Kidney tubule cell (primary cell): ENCODE data around the gene CCDC3.
"Not testable (repeated sequence)": the region's sequence is repeated elsewhere in the genome, so short reads cannot be mapped to it uniquely, and the experiment has no call there.

Experiments used
- DNase-seq: peaks from one replicate; pipeline ENCODE4 v3.0.0-alpha.2; 2018; ENCODE audit warnings: low spot score

The CCDC3 gene

DNA sequence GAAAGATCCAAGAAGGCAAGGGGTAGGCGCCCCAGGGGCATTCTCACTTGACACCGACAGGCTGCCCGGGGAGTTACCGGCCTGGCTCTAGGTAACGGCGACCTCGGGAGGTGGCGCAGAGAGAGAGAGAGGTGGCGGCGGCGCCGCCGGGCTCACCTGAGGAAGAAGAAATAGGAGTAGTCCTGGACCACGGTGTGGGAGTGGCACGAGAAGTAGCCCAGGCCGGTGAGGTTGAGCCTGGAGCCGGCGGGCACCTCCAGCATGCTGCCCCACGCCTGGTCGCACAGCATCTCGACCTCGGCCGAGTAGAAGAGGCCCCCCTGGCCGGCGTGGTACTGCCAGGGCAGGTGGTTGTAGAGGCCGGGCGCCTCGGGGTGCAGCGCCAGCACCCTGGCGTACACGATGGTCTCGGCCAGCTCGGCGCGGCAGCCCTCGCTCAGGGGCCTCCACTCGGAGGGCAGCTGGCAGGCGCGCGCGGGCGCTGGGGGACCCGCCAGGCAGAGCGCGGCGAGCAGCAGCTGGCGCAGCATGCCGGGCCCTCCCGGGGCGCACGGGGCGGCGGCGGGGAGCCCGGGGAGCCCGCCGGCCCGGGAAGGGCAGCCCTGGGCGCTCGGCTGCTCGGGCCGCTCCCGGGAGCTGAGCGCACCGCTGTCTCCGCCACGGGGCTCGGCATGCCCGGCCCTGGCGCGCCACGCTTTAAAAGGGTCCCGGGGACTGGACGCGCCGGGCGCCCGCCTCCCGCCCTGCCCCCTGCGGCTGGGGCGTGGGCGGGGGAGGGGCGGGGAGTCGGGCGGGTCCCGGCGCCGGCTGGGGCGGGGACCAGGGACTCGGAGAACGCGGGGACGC lies at the start of gene CCDC3:
TSS of gene CCDC3 (minus strand) at position 673 of the 846 bp plus-strand sequence. CDS start at position 530, 143 bp downstream.
- no peak for DNase-seq

GRCh38 chr10:13051126-13051694 lies 49.7 kb upstream of the CCDC3 start:
- no peak for DNase-seq

DNA sequence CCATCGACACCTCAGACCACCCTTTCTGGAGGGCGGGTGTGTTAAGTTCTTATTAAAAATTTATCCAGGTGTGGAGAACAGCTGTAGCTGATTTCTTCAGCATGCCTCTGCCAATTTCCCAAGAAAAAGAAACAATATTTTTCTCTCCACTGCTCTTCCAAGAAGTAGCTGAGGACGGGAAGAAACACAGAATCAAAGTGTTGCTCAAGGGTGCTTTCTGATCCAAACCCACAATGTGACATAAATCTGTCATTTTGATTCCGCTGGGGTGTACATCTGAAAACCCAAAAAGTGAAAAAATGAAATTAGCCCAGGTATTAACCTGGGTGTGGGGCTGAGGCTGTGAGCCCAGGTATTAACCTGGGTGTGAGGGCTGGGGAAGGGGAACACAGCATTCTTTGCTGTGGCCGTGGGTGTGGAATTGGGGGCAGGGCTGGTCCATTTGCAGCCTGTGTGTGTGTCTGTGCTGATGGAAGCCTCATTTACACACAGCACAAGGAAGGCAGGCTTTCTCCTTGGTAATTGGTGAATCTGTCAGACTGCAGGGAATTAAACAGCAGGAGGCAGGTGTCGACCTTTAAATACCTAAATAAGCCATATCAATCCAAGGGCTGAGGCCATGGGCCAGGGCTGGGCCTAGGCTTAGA lies 48.4 kb upstream of the CCDC3 start:
- DNase-seq: no peak

DNA sequence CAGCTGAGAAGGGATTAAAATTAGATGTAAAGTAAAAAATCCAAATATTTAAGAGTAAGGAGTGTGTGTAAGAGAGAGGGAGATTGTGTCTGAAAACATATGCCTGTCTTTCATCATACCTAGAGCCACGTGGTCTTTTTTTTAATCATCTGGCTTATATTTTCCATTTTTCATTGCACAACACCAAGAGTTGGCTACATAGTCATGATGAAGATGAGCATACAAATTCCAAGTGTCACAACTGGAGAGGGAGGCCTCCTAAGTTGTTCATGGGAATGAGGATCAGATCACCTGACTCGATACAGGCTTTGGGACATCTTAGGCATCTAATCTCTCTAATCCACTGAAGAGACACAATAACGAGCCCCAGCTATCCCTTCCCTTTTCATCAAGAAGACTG lies 47.2 kb upstream of the CCDC3 start:
- DNase-seq: no peak

DNA sequence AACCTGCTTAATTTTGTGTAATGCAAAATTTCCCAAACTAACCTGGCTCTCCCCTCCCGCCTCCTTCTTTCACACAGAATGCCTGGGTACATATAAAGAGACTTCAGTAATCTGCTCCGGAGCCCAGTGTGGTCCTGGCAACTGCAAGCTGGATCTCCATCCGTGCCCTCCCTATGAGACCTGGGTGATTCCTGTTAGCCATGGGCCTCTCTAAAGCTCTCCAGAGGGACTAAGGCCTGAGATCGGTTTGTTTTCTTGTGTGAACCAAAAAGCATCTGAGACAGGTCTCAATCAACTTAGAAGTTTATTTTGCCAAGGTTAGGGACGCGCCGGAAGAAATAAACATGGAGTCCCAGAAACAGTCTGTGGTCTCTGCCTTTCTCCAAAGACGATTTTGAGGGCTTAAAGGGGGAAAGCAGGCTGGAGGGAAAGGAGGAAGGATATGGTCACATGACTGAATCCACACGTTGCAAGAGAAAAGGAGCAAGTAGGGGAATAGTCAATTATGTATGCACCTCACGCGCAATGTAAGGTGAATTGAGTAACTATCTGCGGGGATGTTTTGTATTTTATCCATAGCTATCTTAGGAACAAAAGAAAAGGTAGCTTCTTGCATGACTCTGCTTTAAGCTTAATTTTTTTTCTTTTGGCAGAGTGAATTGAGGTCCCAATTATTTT lies 46.2 kb upstream of the CCDC3 start:
- no peak for DNase-seq

DNA sequence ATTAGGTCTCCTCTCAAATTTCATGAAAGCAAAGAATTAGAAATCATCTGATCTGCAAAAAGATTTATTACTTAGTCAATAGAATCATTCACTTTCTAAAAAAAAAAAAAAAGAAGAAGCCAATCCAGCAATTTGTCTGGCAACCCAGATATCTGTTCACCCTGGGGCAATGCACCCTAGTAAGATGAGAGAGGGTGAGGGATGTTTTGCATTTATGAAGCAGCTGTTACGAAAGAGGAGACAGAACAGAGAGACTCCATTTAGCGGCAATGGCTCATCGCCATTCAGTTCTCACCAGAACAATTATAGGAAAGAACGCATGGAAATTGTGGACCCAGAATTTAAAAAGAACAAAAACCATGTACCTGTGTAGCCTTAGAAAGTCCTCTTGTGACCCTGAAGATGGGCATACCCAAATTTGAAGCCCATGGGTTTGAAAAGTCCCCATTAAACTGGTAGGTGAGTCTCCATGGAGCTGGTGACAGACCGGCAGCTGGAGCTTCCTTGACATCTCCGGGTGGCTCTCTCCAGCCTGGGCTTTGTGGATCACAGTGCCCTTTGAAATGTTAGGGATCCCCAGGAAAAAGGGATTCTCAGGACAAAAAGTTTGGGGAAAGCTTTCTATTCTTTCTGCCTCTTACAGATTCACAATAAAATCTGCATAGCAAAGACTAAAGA lies 45.5 kb upstream of the CCDC3 start:
- no peak for DNase-seq

DNA sequence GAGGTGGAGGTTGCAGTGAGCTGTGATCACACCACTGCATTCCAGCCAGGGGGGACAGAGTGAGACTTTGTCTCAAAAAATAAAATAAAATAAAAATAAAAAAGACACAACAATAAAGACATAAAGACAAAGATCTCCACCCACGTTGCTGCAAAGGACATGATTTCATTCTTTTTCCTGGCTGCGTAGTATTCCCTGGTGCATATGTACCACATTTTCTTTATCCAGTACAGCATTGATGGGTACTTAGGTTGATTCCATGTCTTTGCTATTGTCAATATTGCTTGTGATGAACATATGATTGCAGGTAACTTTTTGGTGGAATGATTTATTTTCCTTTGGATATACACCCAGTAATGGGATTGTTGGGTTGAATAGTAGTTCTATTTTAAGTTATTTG lies 42.0 kb upstream of the CCDC3 start:
- no peak for DNase-seq

GRCh38 chr10:13039761-13040160 lies 38.2 kb upstream of the CCDC3 start:
- DNase-seq: no peak

DNA sequence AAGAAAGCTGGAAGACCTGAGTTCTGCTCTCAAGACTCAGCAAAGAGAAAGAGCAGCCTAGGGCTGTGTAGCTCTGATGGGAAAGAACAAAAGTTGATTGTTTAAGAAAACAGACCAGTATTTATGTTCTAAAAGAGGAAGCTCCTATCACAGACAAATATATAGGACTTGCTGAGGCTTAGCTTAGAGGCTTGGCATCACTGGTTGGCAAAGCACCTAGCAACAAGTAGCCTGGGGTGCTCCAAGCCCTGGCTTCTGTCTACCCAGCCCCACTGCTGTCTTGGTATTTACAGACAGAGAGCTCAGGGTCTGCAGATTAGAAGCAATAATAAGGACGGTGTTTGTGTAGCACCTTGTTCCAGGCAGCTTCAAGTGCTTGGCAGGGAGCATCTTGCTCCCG lies 36.9 kb upstream of the CCDC3 start:
- no peak for DNase-seq

- no peak for DNase-seq
These were observed 36.3 kb upstream of the CCDC3 start for GRCh38 chr10:13037832-13038231.

DNA sequence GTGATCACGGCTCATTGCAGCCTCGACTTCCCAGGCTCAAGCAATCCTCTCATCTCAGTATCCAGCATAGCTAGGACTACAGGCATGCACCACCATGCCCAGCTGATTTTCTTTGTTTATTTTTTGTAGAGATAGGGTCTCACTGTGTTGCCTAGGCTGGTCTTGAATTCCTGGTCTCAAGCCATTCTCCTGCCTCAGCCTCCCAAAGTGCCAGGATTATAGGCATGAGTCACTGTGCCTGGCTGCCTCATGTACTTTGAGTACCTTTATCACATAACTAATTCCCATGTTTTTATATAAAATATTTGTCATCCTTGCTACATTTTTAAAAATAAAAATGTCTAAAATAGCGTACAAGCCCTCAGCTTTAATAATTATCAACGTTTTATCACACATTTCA lies 35.3 kb upstream of the CCDC3 start:
- no peak for DNase-seq

DNA sequence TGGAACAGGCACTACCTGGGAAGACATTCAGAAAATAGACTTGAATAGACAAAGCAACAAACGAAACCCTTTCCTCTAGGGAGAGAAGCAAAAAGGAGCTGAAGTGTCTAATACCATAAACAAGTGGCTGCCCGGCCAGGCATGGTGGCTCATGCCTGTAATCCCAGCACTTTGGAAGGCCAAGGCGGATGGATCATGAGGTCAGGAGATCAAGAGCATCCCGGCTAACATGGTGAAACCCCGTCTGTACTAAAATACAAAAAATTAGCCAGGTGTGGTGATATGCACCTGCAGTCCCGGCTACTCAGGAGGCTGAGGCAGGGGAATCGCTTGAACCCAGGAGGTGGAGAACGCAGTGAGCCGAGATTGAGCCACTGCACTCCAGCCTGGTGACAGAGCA lies 34.2 kb upstream of the CCDC3 start:
- DNase-seq: not testable (repeated sequence)

DNA sequence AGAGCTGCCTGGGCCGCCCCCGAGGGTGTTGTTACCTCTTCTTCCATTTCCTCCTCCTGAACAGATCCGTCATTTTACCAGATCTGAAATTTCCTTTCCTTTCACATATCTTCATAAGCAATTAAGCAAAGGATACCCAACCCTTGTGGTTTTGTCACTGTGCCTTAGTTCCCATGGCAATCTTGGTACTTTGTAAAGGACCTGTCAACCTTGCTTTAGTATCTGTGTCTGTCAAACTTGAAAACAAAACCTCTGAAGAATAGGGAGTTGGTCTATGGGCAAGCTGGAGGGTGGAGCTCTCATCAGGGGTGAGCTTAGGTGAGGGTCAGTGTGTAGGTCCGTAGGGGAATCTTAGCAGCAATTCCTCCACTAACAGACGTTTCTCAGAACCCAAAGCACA lies 25.4 kb upstream of the CCDC3 start:
- no peak for DNase-seq

DNA sequence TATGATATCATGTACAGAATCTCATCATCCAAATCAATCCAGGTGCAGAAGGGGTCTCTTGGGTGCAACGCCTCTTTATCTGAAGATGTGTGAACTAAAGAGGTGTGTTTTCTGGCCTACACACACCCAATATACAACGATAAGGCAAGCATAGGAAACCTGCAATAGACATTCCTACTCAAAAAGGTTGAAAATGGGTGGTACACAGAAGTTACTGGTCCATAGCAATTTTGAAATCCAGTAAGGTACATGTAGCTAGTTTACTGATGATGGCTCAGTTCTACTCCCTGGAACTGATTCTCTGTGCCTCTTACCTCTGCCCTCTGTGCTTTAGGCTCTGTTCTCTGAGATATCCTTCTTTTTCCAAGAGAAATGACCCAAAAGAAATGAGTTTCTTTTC lies 22.2 kb upstream of the CCDC3 start:
- DNase-seq: no peak

DNA sequence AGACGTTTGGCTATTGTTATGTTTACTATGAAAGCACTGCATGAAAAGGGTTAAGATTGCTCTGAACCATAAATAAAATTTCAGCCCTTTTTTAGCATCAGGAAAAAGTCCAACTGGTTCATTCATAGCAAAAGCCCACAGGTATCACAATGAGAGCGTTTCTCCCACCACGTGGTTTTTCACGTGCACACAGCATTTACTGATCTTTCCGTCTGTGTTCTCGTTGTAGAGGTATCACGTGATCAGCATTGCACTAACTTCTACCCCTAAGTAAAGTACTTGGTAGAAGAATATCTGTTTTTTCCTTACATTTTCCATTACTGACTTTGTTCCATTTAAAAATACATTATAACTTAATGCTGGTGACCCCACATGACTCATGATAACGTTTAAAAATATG lies 17.8 kb upstream of the CCDC3 start:
- DNase-seq: no peak

GRCh38 chr10:13018171-13018570 lies 16.7 kb upstream of the CCDC3 start:
- DNase-seq: no peak

DNA sequence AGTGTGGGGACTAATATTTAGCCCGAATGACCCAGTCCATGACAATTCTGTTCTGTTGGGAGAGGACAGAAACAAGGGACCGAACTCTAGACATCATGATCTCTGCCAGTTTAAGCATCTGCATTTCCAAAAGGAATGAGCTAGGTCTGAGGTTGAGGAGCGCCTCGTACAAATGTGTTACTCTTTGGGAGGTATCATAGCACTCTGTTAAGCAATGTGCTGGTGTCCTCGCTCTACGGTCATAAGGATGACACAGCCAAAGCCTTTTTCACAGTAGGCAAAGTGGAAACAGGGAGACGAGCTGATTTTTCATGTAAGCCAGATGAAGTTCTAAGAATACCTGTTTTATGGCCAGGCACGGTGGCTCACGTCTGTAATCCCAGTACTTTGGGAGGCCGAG lies 15.4 kb upstream of the CCDC3 start:
- DNase-seq: no peak

DNA sequence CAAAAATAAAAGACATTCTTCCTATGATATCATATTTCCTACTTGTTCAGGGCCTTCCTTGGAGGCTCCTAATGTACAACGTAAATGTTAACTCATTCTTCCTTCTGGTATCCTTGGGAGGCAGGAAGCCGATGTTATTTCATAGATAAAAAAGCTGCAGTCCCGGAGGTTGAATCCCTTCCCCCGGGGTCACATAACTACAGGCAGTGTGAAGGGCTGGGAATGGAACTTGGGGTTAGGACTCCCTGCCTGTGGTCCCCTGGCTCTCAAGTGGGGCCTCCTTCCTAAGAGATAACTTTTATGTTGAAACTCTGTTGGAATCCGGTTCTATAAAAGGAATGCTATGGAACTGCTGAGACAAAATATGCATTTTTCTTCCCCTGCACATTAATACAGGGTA lies 14.9 kb upstream of the CCDC3 start:
- no peak for DNase-seq

- no peak for DNase-seq
These were observed 4.5 kb upstream of the CCDC3 start for GRCh38 chr10:13006037-13006436.

DNA sequence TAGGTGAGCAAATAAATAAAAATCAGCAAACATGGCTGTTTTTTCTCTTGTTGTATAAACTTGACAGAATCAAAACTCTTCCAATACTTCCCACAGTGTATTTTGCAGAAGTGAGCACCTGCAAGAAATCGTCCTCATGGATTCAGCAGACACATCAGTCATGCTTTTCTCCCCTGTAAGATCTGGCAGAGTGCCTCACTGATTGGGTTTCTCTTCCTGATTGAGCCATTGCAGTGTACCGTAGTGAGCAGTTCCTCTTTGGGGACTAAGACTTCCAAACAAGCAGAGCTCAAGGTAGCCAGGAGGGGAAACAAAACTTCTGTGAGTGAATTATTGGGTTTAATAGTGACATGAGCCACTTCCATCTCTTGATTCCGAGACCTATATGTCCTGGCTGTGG lies 2.2 kb upstream of the CCDC3 start:
- DNase-seq: no peak

DNA sequence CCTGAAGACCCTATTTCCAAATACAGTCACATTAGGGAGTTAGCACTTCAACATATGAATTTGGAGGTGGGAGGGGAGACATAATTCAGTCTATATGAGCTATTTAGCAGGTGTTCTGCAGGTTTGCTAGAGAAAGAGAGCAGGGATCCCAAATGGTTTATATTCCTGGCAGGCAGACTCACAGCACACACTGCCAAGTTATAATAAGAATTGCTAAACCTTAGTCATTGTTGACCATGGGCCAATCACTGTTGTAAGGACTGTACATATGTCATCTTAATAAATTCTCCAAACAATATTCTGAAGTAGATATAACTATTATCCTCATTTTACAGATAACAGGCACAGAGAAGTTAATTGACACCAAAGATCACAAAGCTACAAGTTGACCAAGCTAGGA lies 1.5 kb upstream of the CCDC3 start:
- DNase-seq: no peak

DNA sequence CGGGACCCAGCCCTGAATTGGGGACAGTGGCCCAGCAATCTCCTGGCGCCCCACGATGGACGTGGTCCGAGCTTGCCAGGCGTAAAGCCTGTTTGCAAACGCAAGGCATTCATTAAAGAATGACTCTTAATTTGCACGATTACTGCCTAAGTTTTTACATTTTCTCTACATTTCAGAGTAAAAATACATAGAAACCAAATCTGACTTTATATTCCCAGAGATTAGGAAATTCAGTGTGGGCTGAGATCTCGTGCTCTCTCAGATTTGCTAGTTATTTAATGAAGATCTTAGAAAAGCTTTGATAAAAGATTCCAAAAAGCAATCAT lies 337 bp upstream of the CCDC3 start:
- no peak for DNase-seq
